ENCODE results near the gene JAG1.

JAG1 gene

GRCh38 chr20:10603378-10603777 is 70.4 kb downstream of the JAG1 start:
- no peak for ATAC-seq (ENCODE audit: insufficient read depth, low read depth)
- no peak overlapping the region for H3K27ac ChIP-seq (ENCODE audit: low read length)
- H3K4me1 ChIP-seq (ENCODE audit: insufficient read depth, low read length): no peaks in the 10 kb centered on the region
- no peak overlapping the region for H3K9ac ChIP-seq (ENCODE audit: low read depth, low read length)
- H3K4me3 ChIP-seq (ENCODE audit: low read depth in 1 of 2, low read length in 2 of 2): no peak overlapping the region
- no peaks in the 10 kb centered on the region for H3K9me3 ChIP-seq (ENCODE audit: insufficient read depth, low read length, severe bottlenecking)
- DNase-seq: no peak
- H3K27me3 ChIP-seq (ENCODE audit: insufficient read depth, low read length, poor library complexity): no peaks in the 10 kb centered on the region
- peaks cover 35% of the 10 kb centered on the region for H3K36me3 ChIP-seq (ENCODE audit: insufficient read depth, low read length)
- H3K79me2 ChIP-seq (ENCODE audit: insufficient read depth, low read length): no peaks in the 10 kb centered on the region
- H3K4me2 ChIP-seq (ENCODE audit: insufficient read depth, low read length): no peak overlapping the region
- no peak for TF ChIP-seq CTCF (IDR thresholded peaks at IDR 0.05; ENCODE audit: borderline replicate concordance, extremely low read depth, low read length, poor library complexity, severe bottlenecking)
- no peak for TF ChIP-seq EZH2 (IDR thresholded peaks at IDR 0.05; ENCODE audit: borderline replicate concordance, low read depth, low read length, severe bottlenecking)
- H2AFZ ChIP-seq (ENCODE audit: low read depth, low read length): no peak overlapping the region
- H4K20me1 ChIP-seq (ENCODE audit: insufficient read depth, low read length): no peaks in the 10 kb centered on the region

- Histone ChIP-seq H3K4me2 (ENCODE audit: insufficient read depth, low read length) (no peak overlapping the region), H2AFZ (ENCODE audit: low read depth, low read length) (no peak overlapping the region), H3K9me3 (ENCODE audit: insufficient read depth, low read length, severe bottlenecking) (no peaks in the 10 kb centered on the region), H3K27ac (ENCODE audit: low read length) (no peak overlapping the region), H3K4me1 (ENCODE audit: insufficient read depth, low read length) (no peaks in the 10 kb centered on the region), H4K20me1 (ENCODE audit: insufficient read depth, low read length) (no peaks in the 10 kb centered on the region), H3K36me3 (ENCODE audit: insufficient read depth, low read length) (peaks cover 35% of the 10 kb centered on the region), H3K9ac (ENCODE audit: low read depth, low read length) (no peak overlapping the region), H3K27me3 (ENCODE audit: insufficient read depth, low read length, poor library complexity) (no peaks in the 10 kb centered on the region), H3K79me2 (ENCODE audit: insufficient read depth, low read length) (no peaks in the 10 kb centered on the region), H3K4me3 (ENCODE audit: low read depth in 1 of 2, low read length in 2 of 2) (no peak overlapping the region)
- no peak for DNase-seq
- ATAC-seq (ENCODE audit: insufficient read depth, low read depth): no peak
- no peak for TF ChIP-seq CTCF (IDR thresholded peaks at IDR 0.05; ENCODE audit: borderline replicate concordance, extremely low read depth, low read length, poor library complexity, severe bottlenecking)
- no peak for TF ChIP-seq EZH2 (IDR thresholded peaks at IDR 0.05; ENCODE audit: borderline replicate concordance, low read depth, low read length, severe bottlenecking)
Measured at GRCh38 chr20:10602221-10602871, 71.5 kb downstream of the JAG1 start.

GRCh38 chr20:10597637-10598036 is 76.2 kb downstream of the JAG1 start:
- Histone ChIP-seq H3K4me1 (ENCODE audit: insufficient read depth, low read length) (no peaks in the 10 kb centered on the region), H3K9ac (ENCODE audit: low read depth, low read length) (no peak overlapping the region), H3K36me3 (ENCODE audit: insufficient read depth, low read length) (peaks cover 15% of the 10 kb centered on the region; the same call in 1 of the 2 replicates), H3K4me3 (ENCODE audit: low read depth in 1 of 2, low read length in 2 of 2) (no peak overlapping the region), H3K9me3 (ENCODE audit: insufficient read depth, low read length, severe bottlenecking) (no peaks in the 10 kb centered on the region), H3K4me2 (ENCODE audit: insufficient read depth, low read length) (no peak overlapping the region), H2AFZ (ENCODE audit: low read depth, low read length) (no peak overlapping the region), H3K79me2 (ENCODE audit: insufficient read depth, low read length) (no peaks in the 10 kb centered on the region), H3K27ac (ENCODE audit: low read length) (no peak overlapping the region), H4K20me1 (ENCODE audit: insufficient read depth, low read length) (peaks cover 4% of the 10 kb centered on the region; the same call in 1 of the 2 replicates), H3K27me3 (ENCODE audit: insufficient read depth, low read length, poor library complexity) (no peaks in the 10 kb centered on the region)
- TF ChIP-seq CTCF (IDR thresholded peaks at IDR 0.05; ENCODE audit: borderline replicate concordance, extremely low read depth, low read length, poor library complexity, severe bottlenecking) (no peak), EZH2 (IDR thresholded peaks at IDR 0.05; ENCODE audit: borderline replicate concordance, low read depth, low read length, severe bottlenecking) (no peak)
- DNase-seq (no peak), ATAC-seq (ENCODE audit: insufficient read depth, low read depth) (no peak)
